Ecto neural progenitor cell (in vitro differentiated cells): Measurements from ENCODE around the gene CACNA1B.
"Not testable (repeated sequence)": the region's sequence is repeated elsewhere in the genome, so short reads cannot be mapped to it uniquely, and the experiment has no call there.

Experiments used
- DNase-seq: peaks from one replicate; pipeline ENCODE4 v3.0.0-alpha.2; 2018; ENCODE audit warnings: low spot score

The CACNA1B gene

GRCh38 chr9:138015021-138015829 is 137.6 kb downstream of the CACNA1B start:
- no peak for DNase-seq

GRCh38 chr9:138016406-138017187 is 139.0 kb downstream of the CACNA1B start:
- DNase-seq = no peak

GRCh38 chr9:138017200-138017599 is 139.6 kb downstream of the CACNA1B start:
- DNase-seq = no peak

- DNase-seq = not testable (repeated sequence)
Observed at GRCh38 chr9:138019514-138019913, 141.9 kb downstream of the CACNA1B start.

GRCh38 chr9:138020120-138020794 is 142.7 kb downstream of the CACNA1B start:
- peak; percentile 46 for DNase-seq

- DNase-seq = no peak
Observed at GRCh38 chr9:138020795-138021182, 143.2 kb downstream of the CACNA1B start.

- DNase-seq = no peak
Observed at GRCh38 chr9:138021251-138022056, 143.9 kb downstream of the CACNA1B start.

- peak; percentile 75 for DNase-seq
Observed at GRCh38 chr9:138022121-138022741, 144.6 kb downstream of the CACNA1B start.

GRCh38 chr9:138022756-138023393 is 145.3 kb downstream of the CACNA1B start:
- peak; percentile 58 for DNase-seq

- DNase-seq = peak; percentile 51
Observed at GRCh38 chr9:138023394-138024124, 146.0 kb downstream of the CACNA1B start.

- no peak for DNase-seq
Observed at GRCh38 chr9:138024131-138024530, 146.5 kb downstream of the CACNA1B start.

GRCh38 chr9:138024831-138025291 is 147.3 kb downstream of the CACNA1B start:
- DNase-seq = no peak

GRCh38 chr9:138025417-138025816 is 147.8 kb downstream of the CACNA1B start:
- DNase-seq = no peak

- DNase-seq = no peak
Observed at GRCh38 chr9:138025908-138026307, 148.3 kb downstream of the CACNA1B start.

GRCh38 chr9:138028596-138028995 is 151.0 kb downstream of the CACNA1B start:
- DNase-seq = no peak

- no peak for DNase-seq
Observed at GRCh38 chr9:138031186-138031585, 153.6 kb downstream of the CACNA1B start.

- DNase-seq = no peak
Observed at GRCh38 chr9:138033950-138034349, 156.4 kb downstream of the CACNA1B start.

- DNase-seq = no peak
Observed at GRCh38 chr9:138037140-138037539, 159.6 kb downstream of the CACNA1B start.

- DNase-seq = peak; percentile 34
Observed at GRCh38 chr9:138038244-138038671, 160.7 kb downstream of the CACNA1B start.
